Lung (tissue), 13 donors: ENCODE results near the gene EPHB1. TPM values are rescaled to one million over a fixed set of nuclear protein-coding genes. Genes with fewer than 3 reads are reported as not detected.

Experiments used
- ATAC-seq: fragments of 200-7000 bp; cut with Tn5 transposase; one replicate; pipeline ENCODE4 v1.9.1; 2020; ENCODE audit warnings: moderate number of reproducible peaks; ENCODE audit not compliant: insufficient read depth, low FRiP score
- DNase-seq, 3 donors: peaks; one replicate each; pipeline ENCODE4 v3.0.0-alpha.2; 2013 to 2017
- H3K27ac ChIP-seq, 2 donors: one replicate each; pipeline ENCODE4 v1.5.1; 2013; ENCODE audit warnings: mild to moderate bottlenecking in 2 of 2, moderate library complexity in 2 of 2, control low read depth in 1 of 2, inconsistent platforms in 1 of 2, low read depth in 1 of 2, low read length in 1 of 2
- H3K27me3 ChIP-seq, 3 donors: one replicate each; pipeline ENCODE4 v1.5.1; 2013; ENCODE audit warnings: low read length in 2 of 3; ENCODE audit not compliant: control insufficient read depth in 3 of 3, insufficient read depth in 3 of 3
- H3K36me3 ChIP-seq, 4 donors: one replicate each; pipeline ENCODE4 v1.5.1; 2013; ENCODE audit warnings: low read length in 4 of 4, mild to moderate bottlenecking in 1 of 4, moderate library complexity in 1 of 4; ENCODE audit not compliant: control insufficient read depth in 4 of 4, insufficient read depth in 4 of 4
- H3K4me1 ChIP-seq, 5 donors: one replicate each; pipeline ENCODE4 v1.5.1; 2013; ENCODE audit warnings: low read length in 5 of 5, mild to moderate bottlenecking in 2 of 5, moderate library complexity in 1 of 5; ENCODE audit not compliant: control insufficient read depth in 5 of 5, insufficient read depth in 5 of 5
- H3K4me3 ChIP-seq: one replicate; pipeline ENCODE4 v1.5.1; 2013; ENCODE audit warnings: mild to moderate bottlenecking, control low read depth, moderate library complexity
- H3K9ac ChIP-seq, 2 donors: one replicate each; pipeline ENCODE4 v1.5.1; 2013; ENCODE audit warnings: low read length in 2 of 2, control low read depth in 1 of 2; ENCODE audit not compliant: insufficient read depth in 1 of 2
- H3K9me3 ChIP-seq, 4 donors: one replicate each; pipeline ENCODE4 v1.5.1; 2013; ENCODE audit warnings: low read length in 3 of 4, mild to moderate bottlenecking in 1 of 4, moderate library complexity in 1 of 4; ENCODE audit not compliant: control insufficient read depth in 4 of 4, insufficient read depth in 3 of 4
- WGBS, 2 donors: extraction: QIAGEN DNeasy Blood & Tissue Kit; methylation state at CpG; one replicate each; pipeline ENCODE4 v1.1.7; 2013; 5-methylcytosine and 5-hydroxymethylcytosine counted together
- polyA plus RNA-seq, 2 donors: library from polyadenylated mRNA; stranded (reverse); fragments of 200-250 nt; gene quantifications; one replicate each; pipeline ENCODE4 v1.2.1, GENCODE V29; 2013
- small RNA-seq: library from RNA; depleted of rRNA; stranded (forward); fragments of <200 nt; gene quantifications from one replicate; pipeline ENCODE3, GENCODE V24; 2014; ENCODE audit warnings: low replicate concordance
- total RNA-seq, 2 donors: library from RNA; depleted of rRNA in 1 of 2; stranded (reverse); fragments of >200 nt in 1 of 2; gene quantifications; one replicate each; pipeline ENCODE4 v1.2.1, GENCODE V29; 2014 to 2021
- TF ChIP-seq, protein P1 (sequence below): IDR thresholded peaks from 2 replicates; pipeline ENCODE4 v1.5.1; 2012; ENCODE audit warnings: mild to moderate bottlenecking; ENCODE audit errors: control extremely low read depth, extremely low read depth
- donor health status: control.
- donor health status: control.
- donor health status: Bipolar disorder and iron deficiency.
- donor health status: healthy.
- donor health status: DM: yes; HTN: yes; CAD: no.

EPHB1 gene
- total and polyA plus RNA-seq, 4 donors = 0.30 to 6.3 (median 2.1) TPM

DNA sequence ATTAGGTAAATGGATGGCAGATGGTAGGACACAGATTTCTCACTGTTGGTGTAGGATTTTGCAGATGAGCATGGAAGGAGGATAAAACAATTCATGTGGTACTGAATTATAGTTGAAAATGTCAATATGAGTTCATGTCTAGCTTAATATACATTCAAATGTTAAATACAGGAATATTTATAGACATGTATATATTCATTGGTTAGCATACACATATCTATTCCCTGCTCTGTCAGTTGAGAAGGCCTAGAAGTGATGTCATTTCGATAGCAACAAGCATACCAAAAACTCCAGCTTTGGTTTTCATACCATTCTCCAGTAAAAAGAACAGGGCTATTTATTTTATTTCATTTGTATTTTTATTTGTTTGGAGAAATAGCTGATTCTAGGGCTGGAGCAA is 497.1 kb downstream of the EPHB1 start:
- no peak overlapping the region for H3K27ac ChIP-seq
- H3K9me3 ChIP-seq = no peaks in the 10 kb centered on the region
- H3K27me3 ChIP-seq = no peaks in the 10 kb centered on the region
- no peak overlapping the region for H3K9ac ChIP-seq
- no peak for ATAC-seq
- H3K4me1 ChIP-seq = no peaks in the 10 kb centered on the region
- WGBS, 2 donors = 80 to 87% methylated on average over 1 of the region's 1 CpG
- no peaks in the 10 kb centered on the region for H3K36me3 ChIP-seq
- TF ChIP-seq, protein P1, sequence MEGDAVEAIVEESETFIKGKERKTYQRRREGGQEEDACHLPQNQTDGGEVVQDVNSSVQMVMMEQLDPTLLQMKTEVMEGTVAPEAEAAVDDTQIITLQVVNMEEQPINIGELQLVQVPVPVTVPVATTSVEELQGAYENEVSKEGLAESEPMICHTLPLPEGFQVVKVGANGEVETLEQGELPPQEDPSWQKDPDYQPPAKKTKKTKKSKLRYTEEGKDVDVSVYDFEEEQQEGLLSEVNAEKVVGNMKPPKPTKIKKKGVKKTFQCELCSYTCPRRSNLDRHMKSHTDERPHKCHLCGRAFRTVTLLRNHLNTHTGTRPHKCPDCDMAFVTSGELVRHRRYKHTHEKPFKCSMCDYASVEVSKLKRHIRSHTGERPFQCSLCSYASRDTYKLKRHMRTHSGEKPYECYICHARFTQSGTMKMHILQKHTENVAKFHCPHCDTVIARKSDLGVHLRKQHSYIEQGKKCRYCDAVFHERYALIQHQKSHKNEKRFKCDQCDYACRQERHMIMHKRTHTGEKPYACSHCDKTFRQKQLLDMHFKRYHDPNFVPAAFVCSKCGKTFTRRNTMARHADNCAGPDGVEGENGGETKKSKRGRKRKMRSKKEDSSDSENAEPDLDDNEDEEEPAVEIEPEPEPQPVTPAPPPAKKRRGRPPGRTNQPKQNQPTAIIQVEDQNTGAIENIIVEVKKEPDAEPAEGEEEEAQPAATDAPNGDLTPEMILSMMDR = no peak
- H3K4me3 ChIP-seq = no peak overlapping the region
- DNase-seq = no peak

DNA sequence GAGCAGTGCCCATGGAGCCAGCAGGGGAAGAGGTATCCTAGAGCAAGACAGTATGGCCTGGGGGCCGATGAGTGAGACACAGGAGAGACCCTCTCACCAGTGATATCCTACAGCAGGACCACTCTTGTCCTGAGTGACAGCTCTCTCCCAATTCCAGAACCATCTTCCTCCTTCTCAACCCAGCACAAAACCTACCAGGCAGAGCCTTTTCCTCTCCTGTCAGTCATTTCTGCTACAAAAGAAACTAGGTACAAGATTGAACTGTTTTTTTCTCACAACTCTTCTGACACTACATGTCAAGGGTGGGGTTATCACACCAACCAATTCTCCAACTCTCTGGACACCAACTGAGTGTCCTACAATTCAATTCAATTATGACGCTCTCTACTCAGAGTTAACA is 506.6 kb downstream of the EPHB1 start:
- ATAC-seq = no peak

DNA sequence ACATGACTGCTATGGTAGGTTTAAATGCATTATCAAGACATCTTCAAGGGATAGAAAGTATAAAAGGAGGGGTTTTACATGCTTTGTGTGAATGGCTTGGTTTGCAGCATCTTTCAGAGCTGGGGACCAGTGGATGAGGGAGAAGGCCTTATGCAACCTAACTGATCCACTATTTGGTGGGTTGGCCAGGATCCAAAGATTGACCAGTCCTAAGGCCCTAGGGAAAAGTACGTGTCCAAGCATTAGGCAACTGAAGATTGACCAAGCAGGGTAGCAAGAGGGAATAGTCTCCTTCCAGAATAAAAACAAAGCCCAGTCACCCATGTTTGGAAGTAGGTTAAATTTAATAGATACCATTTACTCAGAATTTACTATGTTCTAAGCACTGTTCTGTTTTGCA is 509.3 kb downstream of the EPHB1 start:
- WGBS, 2 donors = 73 to 74% methylated on average over 1 of the region's 1 CpG

More for the DNA sequence above, 506.6 kb downstream of the EPHB1 start:
- Histone ChIP-seq H3K4me1 (no peaks in the 10 kb centered on the region), H3K27me3 (no peaks in the 10 kb centered on the region), H3K4me3 (no peak overlapping the region), H3K9me3 (peaks cover 0 to 6% (median 0%) of the 10 kb centered on the region in 4 donors), H3K9ac (no peak overlapping the region), H3K27ac (no peak overlapping the region), H3K36me3 (no peaks in the 10 kb centered on the region)
- WGBS, 2 donors = 79 to 90% methylated on average over 2 of the region's 2 CpGs
- TF ChIP-seq, protein P1 = no peak
- no peak for DNase-seq

More for the DNA sequence above, 509.3 kb downstream of the EPHB1 start:
- DNase-seq (no peak), ATAC-seq (no peak)
- Histone ChIP-seq H3K9ac (no peak overlapping the region), H3K27me3 (no peaks in the 10 kb centered on the region), H3K27ac (no peak overlapping the region), H3K4me1 (no peaks in the 10 kb centered on the region), H3K9me3 (peaks cover 0 to 6% (median 0%) of the 10 kb centered on the region in 4 donors), H3K36me3 (no peaks in the 10 kb centered on the region), H3K4me3 (no peak overlapping the region)
- TF ChIP-seq, protein P1 = no peak

Small RNA genes within 50 kb of the gene (small RNA-seq; reads per million reads assigned to genes)
- not detected for gene RNA5SP141
- gene RNU6-1174P = not detected

Other genes with a start within 250 kb of the EPHB1 start
- under 1 TPM; 0.06 to 0.15 TPM for gene KY, start 144.2 kb upstream of the EPHB1 start, total RNA-seq
- under 1 TPM in 1 of 2 donors, not detected in 1; 0.21 TPM for gene KY, start 144.2 kb upstream of the EPHB1 start, polyA plus RNA-seq